Nephron (organoid): Measurements from ENCODE around the gene BTLA.
"Not testable (repeated sequence)": the region's sequence is repeated elsewhere in the genome, so short reads cannot be mapped to it uniquely, and the experiment has no call there.

ENCODE experiments used
- H3K27ac Mint-ChIP-seq, 3 experiments: 2 replicates each; pipeline ENCODE4 v1.8.0; 2020; ENCODE audit warnings: mixed read lengths in 3 of 3, mild to moderate bottlenecking in 2 of 3, moderate library complexity in 1 of 3
- H3K27me3 Mint-ChIP-seq: 2 replicates; pipeline ENCODE4 v1.8.0; 2021; ENCODE audit warnings: low read depth, mild to moderate bottlenecking, moderate library complexity, mixed read lengths
- H3K36me3 Mint-ChIP-seq: 2 replicates; pipeline ENCODE4 v1.8.0; 2020; ENCODE audit warnings: low read depth, mixed read lengths
- H3K4me1 Mint-ChIP-seq: 2 replicates; pipeline ENCODE4 v1.8.0; 2020; ENCODE audit warnings: mixed read lengths
- H3K4me3 Mint-ChIP-seq, 3 experiments: 2 replicates each; pipeline ENCODE4 v1.8.0; 2020; ENCODE audit warnings: mild to moderate bottlenecking in 3 of 3, mixed read lengths in 3 of 3, moderate library complexity in 2 of 3
- H3K9me3 Mint-ChIP-seq: 2 replicates; pipeline ENCODE4 v1.8.0; 2020; ENCODE audit warnings: mixed read lengths
- CTCF ChIP-seq, 3 experiments: fragments of 200-600 bp; sonication (generic); IDR thresholded peaks; one replicate each; pipeline ENCODE4 v1.5.0; 2021; ENCODE audit warnings: antibody characterized with exemption in 3 of 3; ENCODE audit not compliant: unreplicated experiment in 3 of 3

BTLA gene

GRCh38 chr3:112425858-112426750 is 73.2 kb downstream of the BTLA start:
- no peaks in the 10 kb centered on the region for H3K36me3 Mint-ChIP-seq
- peaks cover 5% of the 10 kb centered on the region for H3K27me3 Mint-ChIP-seq
- no peak for TF ChIP-seq CTCF (IDR thresholded peaks at IDR 0.05; ENCODE audit: unreplicated experiment in 3 of 3)
- H3K9me3 Mint-ChIP-seq: peaks cover 4% of the 10 kb centered on the region
- H3K27ac Mint-ChIP-seq: no peak overlapping the region
- H3K4me3 Mint-ChIP-seq: no peak overlapping the region
- H3K4me1 Mint-ChIP-seq: no peaks in the 10 kb centered on the region

GRCh38 chr3:112425382-112425781 is 73.9 kb downstream of the BTLA start:
- peaks cover 5% of the 10 kb centered on the region for H3K27me3 Mint-ChIP-seq
- H3K4me3 Mint-ChIP-seq: no peak overlapping the region
- peaks cover 2% of the 10 kb centered on the region for H3K9me3 Mint-ChIP-seq
- TF ChIP-seq CTCF (IDR thresholded peaks at IDR 0.05; ENCODE audit: unreplicated experiment in 3 of 3): no peak
- H3K27ac Mint-ChIP-seq: no peak overlapping the region
- no peaks in the 10 kb centered on the region for H3K4me1 Mint-ChIP-seq
- no peaks in the 10 kb centered on the region for H3K36me3 Mint-ChIP-seq

- TF ChIP-seq CTCF (IDR thresholded peaks at IDR 0.05; ENCODE audit: unreplicated experiment in 3 of 3): no peak
- H3K27ac Mint-ChIP-seq: no peak overlapping the region
- H3K27me3 Mint-ChIP-seq: peaks cover 5% of the 10 kb centered on the region
- no peaks in the 10 kb centered on the region for H3K36me3 Mint-ChIP-seq
- H3K9me3 Mint-ChIP-seq: no peaks in the 10 kb centered on the region
- H3K4me1 Mint-ChIP-seq: no peaks in the 10 kb centered on the region
- no peak overlapping the region for H3K4me3 Mint-ChIP-seq
Measured at GRCh38 chr3:112424394-112424793, 74.9 kb downstream of the BTLA start.

DNA sequence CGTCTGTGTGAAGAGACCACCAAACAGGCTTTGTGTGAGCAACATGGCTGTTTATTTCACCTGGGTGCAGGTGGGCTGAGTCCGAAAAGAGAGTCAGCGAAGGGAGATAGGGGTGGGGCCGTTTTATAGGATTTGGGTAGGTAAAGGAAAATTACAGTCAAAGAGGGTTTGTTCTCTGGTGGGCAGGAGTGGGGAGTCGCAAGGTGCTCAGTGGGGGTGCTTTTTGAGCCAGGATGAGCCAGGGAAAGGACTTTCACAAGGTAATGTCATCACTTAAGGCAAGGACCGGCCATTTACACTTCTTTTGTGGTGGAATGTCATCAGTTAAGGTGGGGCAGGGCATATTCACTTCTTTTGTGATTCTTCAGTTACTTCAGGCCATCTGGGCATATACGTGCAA is 76.4 kb downstream of the BTLA start:
- H3K4me3 Mint-ChIP-seq, H3K27ac Mint-ChIP-seq, H3K27me3 Mint-ChIP-seq, H3K36me3 Mint-ChIP-seq, H3K9me3 Mint-ChIP-seq, H3K4me1 Mint-ChIP-seq: not testable (repeated sequence)

DNA sequence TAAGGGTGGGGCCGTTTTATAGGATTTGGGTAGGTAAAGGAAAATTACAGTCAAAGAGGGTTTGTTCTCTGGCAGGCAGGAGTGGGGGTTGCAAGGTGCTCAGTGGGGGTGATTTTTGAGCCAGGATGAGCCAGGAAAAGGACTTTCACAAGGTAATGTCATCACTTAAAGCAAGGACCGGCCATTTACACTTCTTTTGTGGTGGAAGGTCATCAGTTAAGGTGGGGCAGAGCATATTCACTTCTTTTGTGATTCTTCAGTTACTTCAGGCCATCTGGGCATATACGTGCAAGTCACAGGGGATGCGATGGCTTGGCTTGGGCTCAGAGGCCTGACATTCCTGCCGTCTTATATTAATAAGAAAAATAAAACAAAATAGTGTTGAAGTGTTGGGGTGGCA is 80.7 kb downstream of the BTLA start:
- not testable (repeated sequence) for H3K27ac Mint-ChIP-seq, H3K36me3 Mint-ChIP-seq, H3K9me3 Mint-ChIP-seq, H3K4me3 Mint-ChIP-seq, H3K27me3 Mint-ChIP-seq, H3K4me1 Mint-ChIP-seq

- Mint-ChIP-seq H3K27me3 (peaks cover 5% of the 10 kb centered on the region), H3K4me1 (no peaks in the 10 kb centered on the region), H3K27ac (no peak overlapping the region), H3K4me3 (no peak overlapping the region), H3K9me3 (peaks cover 3% of the 10 kb centered on the region), H3K36me3 (no peaks in the 10 kb centered on the region)
- no peak for TF ChIP-seq CTCF (IDR thresholded peaks at IDR 0.05; ENCODE audit: unreplicated experiment in 3 of 3)
Measured at GRCh38 chr3:112417696-112418318, 81.5 kb downstream of the BTLA start.
